Measurements from ENCODE around the gene COQ6.

- TF ChIP-seq CTCF (IDR thresholded peaks at IDR 0.05) (no peak), POLR2A (IDR thresholded peaks at IDR 0.05) (no peak)
Measured at GRCh38 chr14:73961192-73961591, 11.1 kb downstream of the COQ6 start.

Data from lower leg skin (tissue), 3 donors.